Activated naive CD4-positive, alpha-beta T cell (primary cell): ENCODE measurements around the gene SALL3.

Experiments
- DNase-seq, 4 experiments: peaks; one replicate each; lab custom pipeline; 2025; lab: John Stamatoyannopoulos, UW

Gene SALL3

GRCh38 chr18:78980777-78981380, 1.3 kb downstream of the SALL3 start:
- no peak for DNase-seq

GRCh38 chr18:78981394-78981831, 1.8 kb downstream of the SALL3 start:
- DNase-seq: no peak

GRCh38 chr18:78981989-78982620, 2.5 kb downstream of the SALL3 start:
- no peak for DNase-seq

GRCh38 chr18:78983512-78983911, 3.9 kb downstream of the SALL3 start:
- no peak for DNase-seq

GRCh38 chr18:78984941-78985784, 5.5 kb downstream of the SALL3 start:
- DNase-seq: no peak

- DNase-seq: no peak
Observed at GRCh38 chr18:78986018-78986481, 6.4 kb downstream of the SALL3 start.

- DNase-seq: no peak
Observed at GRCh38 chr18:78991446-78991845, 11.8 kb downstream of the SALL3 start.

- DNase-seq: no peak
Observed at GRCh38 chr18:78992041-78993011, 12.7 kb downstream of the SALL3 start.

GRCh38 chr18:78993014-78993926, 13.7 kb downstream of the SALL3 start:
- DNase-seq: no peak

- no peak for DNase-seq
Observed at GRCh38 chr18:78994000-78994399, 14.4 kb downstream of the SALL3 start.

- DNase-seq: no peak
Observed at GRCh38 chr18:78994531-78994930, 14.9 kb downstream of the SALL3 start.

- DNase-seq: no peak
Observed at GRCh38 chr18:78994977-78995582, 15.5 kb downstream of the SALL3 start.

GRCh38 chr18:78995740-78996395, 16.2 kb downstream of the SALL3 start:
- no peak for DNase-seq

- DNase-seq: no peak
Observed at GRCh38 chr18:78996741-78997490, 17.3 kb downstream of the SALL3 start.

GRCh38 chr18:78998371-78999071, 18.9 kb downstream of the SALL3 start:
- DNase-seq: no peak

GRCh38 chr18:78999939-79000338, 20.3 kb downstream of the SALL3 start:
- DNase-seq: no peak

- DNase-seq: no peak
Observed at GRCh38 chr18:79000997-79001396, 21.4 kb downstream of the SALL3 start.

GRCh38 chr18:79005653-79006052, 26.0 kb downstream of the SALL3 start:
- DNase-seq: no peak
